Ascending aorta (tissue), 2 donors: ENCODE measurements around the gene PTPRR. TPM values are rescaled to one million over a fixed set of nuclear protein-coding genes. Genes with fewer than 3 reads are reported as not detected.

Source experiments
- DNase-seq, 2 donors: peaks; one replicate each; pipeline ENCODE4 v3.0.0-alpha.2; 2019; ENCODE audit warnings: low spot score in 2 of 2
- H3K27ac ChIP-seq, 2 donors: fragments of 200-600 bp; sonication (generic); one replicate each; pipeline ENCODE4 v1.5.1; 2016 to 2017; ENCODE audit warnings: mild to moderate bottlenecking in 1 of 2
- H3K27me3 ChIP-seq: fragments of 200-600 bp; sonication (generic); one replicate; pipeline ENCODE4 v1.5.1; 2017
- H3K36me3 ChIP-seq, 2 donors: fragments of 200-600 bp; sonication (generic); one replicate each; pipeline ENCODE4 v1.5.1; 2016
- H3K4me1 ChIP-seq, 2 donors: fragments of 200-600 bp; sonication (generic); one replicate each; pipeline ENCODE4 v1.5.1; 2016 to 2017; ENCODE audit warnings: mild to moderate bottlenecking in 1 of 2
- H3K4me3 ChIP-seq, 2 donors: fragments of 200-600 bp; sonication (generic); one replicate each; pipeline ENCODE4 v1.5.1; 2016 to 2017; ENCODE audit warnings: mild to moderate bottlenecking in 1 of 2
- H3K9me3 ChIP-seq, 2 donors: fragments of 200-600 bp; sonication (generic); one replicate each; pipeline ENCODE4 v1.5.1; 2016
- intact Hi-C: fragments of 100-400 bp; cut with DNase I; formaldehyde crosslinking; loops from one replicate; pipeline ENCODE4 v1.15.1; 2023
- total RNA-seq: library from RNA; depleted of rRNA; stranded (reverse); fragments of >200 nt; gene quantifications from one replicate; pipeline ENCODE4 v1.1.0, GENCODE V29; 2016
- TF ChIP-seq, protein P1 (sequence below), 3 experiments: fragments of 200-600 bp in 2 of 3; fragments of 450-650 bp in 1 of 3; sonication (generic) in 2 of 3; IDR thresholded peaks; one replicate each; pipeline ENCODE4 v1.5.1; 2016 to 2019; ENCODE audit warnings: antibody characterized with exemption in 3 of 3, mild to moderate bottlenecking in 1 of 3, moderate library complexity in 1 of 3

Gene PTPRR
- total RNA-seq, 1 donor from 2014 or later = not detected

DNA sequence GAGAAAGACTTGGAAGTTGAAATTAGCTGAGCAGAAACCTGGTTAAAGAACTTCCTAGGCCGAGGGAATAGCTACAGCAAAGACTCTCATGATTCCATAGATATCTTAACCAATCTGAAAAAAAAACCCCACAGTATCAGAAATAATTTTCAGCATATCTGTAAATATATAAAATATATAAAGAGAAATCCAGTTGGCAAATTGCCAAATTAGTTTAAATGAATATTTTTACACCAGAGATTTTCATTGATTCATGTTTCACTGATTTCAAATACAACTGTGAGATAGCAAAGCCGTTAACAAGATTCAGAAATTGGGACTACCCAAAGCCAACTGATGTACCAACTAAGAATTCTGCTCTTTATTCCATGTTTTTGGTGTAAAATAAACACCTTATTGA is 6.8 kb upstream of the PTPRR start:
- TF ChIP-seq, protein P1, sequence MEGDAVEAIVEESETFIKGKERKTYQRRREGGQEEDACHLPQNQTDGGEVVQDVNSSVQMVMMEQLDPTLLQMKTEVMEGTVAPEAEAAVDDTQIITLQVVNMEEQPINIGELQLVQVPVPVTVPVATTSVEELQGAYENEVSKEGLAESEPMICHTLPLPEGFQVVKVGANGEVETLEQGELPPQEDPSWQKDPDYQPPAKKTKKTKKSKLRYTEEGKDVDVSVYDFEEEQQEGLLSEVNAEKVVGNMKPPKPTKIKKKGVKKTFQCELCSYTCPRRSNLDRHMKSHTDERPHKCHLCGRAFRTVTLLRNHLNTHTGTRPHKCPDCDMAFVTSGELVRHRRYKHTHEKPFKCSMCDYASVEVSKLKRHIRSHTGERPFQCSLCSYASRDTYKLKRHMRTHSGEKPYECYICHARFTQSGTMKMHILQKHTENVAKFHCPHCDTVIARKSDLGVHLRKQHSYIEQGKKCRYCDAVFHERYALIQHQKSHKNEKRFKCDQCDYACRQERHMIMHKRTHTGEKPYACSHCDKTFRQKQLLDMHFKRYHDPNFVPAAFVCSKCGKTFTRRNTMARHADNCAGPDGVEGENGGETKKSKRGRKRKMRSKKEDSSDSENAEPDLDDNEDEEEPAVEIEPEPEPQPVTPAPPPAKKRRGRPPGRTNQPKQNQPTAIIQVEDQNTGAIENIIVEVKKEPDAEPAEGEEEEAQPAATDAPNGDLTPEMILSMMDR (IDR thresholded peaks at IDR 0.05) = no peak
- H3K4me1 ChIP-seq = no peaks in the 10 kb centered on the region
- intact Hi-C loops = no loop called here
- H3K27me3 ChIP-seq = no peaks in the 10 kb centered on the region
- H3K9me3 ChIP-seq = no peaks in the 10 kb centered on the region
- no peak overlapping the region for H3K27ac ChIP-seq
- DNase-seq = no peak
- no peaks in the 10 kb centered on the region for H3K36me3 ChIP-seq
- H3K4me3 ChIP-seq = no peak overlapping the region

DNA sequence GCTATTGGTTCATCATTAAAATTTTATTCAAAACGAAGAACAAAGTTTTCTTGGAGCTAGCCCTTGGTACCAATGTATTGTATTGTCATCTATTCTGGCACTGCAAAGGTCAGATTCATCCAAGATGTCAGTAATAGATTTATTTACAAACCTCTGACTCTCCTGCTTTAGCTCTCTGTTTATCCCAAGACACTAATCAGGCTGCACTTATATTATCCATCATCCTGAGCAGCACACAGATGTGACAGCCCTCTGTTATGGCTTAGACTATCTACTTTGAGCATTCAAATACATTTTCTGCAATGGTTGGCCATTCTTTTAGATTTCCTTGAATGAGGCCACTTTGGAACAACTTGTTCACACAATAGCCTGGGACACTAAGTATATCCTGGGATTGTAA is 5.0 kb upstream of the PTPRR start:
- intact Hi-C loops = no loop called here
- TF ChIP-seq, protein P1 (IDR thresholded peaks at IDR 0.05) = no peak
- no peaks in the 10 kb centered on the region for H3K4me1 ChIP-seq

DNA sequence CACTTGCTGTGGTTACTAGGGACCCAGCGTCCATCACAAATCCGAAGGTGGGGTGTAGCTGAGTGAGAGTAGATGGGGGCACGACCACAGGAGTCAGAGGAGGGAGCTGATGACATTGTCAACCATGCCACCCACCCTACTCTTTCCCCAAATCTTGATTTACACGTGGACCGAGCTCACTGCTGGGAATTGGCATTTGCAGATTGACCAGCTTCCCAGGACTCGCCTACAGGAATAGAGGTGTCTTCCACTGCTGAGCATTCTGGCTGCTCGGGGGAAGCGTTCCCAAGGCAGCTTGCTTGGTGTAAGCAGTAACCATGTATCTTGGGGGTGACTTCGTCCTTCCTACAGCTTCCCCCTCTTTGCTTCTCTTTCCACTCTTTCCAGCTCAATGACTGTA is 353 bp upstream of the PTPRR start:
- Histone ChIP-seq H3K9me3 (no peaks in the 10 kb centered on the region), H3K4me1 (no peaks in the 10 kb centered on the region), H3K36me3 (no peaks in the 10 kb centered on the region), H3K27me3 (no peaks in the 10 kb centered on the region), H3K27ac (no peak overlapping the region), H3K4me3 (peak overlapping the region; percentile 29 to 42)
- no peak for DNase-seq
- TF ChIP-seq, protein P1 (IDR thresholded peaks at IDR 0.05) = no peak
- intact Hi-C loops = no loop called here

More for the DNA sequence above, 5.0 kb upstream of the PTPRR start:
- H3K27me3 ChIP-seq = no peaks in the 10 kb centered on the region
- H3K9me3 ChIP-seq = no peaks in the 10 kb centered on the region
- no peak overlapping the region for H3K4me3 ChIP-seq
- H3K27ac ChIP-seq = no peak overlapping the region
- no peak for DNase-seq
- H3K36me3 ChIP-seq = no peaks in the 10 kb centered on the region

DNA sequence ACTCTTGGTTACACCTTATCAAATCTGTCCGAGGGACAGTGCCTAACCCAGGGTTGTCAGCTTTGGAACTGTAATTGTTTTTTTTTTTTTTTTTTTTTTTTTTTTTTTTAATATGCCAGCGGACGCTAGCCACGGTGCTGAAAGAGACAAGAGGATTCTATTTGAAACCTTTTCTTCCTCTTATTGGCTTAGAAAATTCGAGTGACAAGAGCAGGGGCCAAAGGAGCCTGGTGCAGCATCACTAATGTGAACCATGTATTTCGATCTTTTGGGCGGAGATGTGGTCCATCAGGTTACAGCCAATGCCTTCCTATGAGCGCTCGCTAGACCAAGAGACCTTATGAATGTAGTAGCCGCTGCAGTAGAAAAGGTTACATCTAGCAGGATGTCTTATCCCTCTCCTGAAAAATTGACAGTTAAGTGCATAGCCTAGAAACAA is 922 bp downstream of the PTPRR start:
- intact Hi-C loops = no loop called here
- Histone ChIP-seq H3K9me3 (no peaks in the 10 kb centered on the region), H3K27me3 (no peaks in the 10 kb centered on the region), H3K27ac (no peak overlapping the region), H3K36me3 (no peaks in the 10 kb centered on the region), H3K4me3 (no peak overlapping the region), H3K4me1 (no peaks in the 10 kb centered on the region)
- TF ChIP-seq, protein P1 (IDR thresholded peaks at IDR 0.05) = no peak
- no peak for DNase-seq

DNA sequence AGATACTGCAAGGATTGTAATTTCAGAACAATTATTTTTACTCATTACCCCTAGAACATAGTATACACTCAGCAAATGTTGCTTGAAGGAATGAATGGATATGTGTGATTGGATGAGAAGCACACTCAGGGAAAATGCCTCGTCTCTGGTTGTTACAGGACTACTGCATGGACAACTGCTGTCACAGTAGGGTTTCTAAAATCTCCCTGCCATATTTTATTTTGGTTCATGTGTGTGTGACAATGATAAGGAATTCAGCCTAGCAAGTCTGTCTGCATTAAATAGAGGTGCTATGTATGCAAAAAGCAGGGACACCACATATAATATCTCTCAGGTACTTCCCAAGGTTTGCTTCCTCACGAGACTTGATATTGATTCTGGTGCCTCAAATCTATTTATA is 1.4 kb downstream of the PTPRR start:
- Histone ChIP-seq H3K9me3 (no peaks in the 10 kb centered on the region), H3K4me1 (no peaks in the 10 kb centered on the region), H3K27me3 (no peaks in the 10 kb centered on the region), H3K4me3 (no peak overlapping the region), H3K27ac (no peak overlapping the region), H3K36me3 (no peaks in the 10 kb centered on the region)
- DNase-seq = no peak
- intact Hi-C loops = no loop called here
- TF ChIP-seq, protein P1 (IDR thresholded peaks at IDR 0.05) = no peak

DNA sequence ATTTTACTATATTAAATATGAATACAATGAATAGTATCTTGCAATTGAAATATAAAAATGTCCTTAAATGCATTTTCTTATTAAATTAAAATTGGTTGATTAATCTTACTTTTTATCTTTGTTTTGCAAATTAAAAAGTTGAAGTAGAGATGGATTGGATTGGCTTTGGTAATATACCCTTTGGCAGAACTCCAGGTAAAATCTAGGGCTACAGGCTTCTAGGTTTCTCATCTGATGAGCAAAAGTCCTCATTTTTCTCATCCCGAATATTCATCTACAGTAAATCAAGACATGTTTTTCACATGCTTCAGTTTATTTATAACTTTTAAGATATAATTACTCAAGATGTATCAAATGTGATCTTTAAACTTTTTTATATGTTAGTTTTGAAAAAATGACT is 2.2 kb downstream of the PTPRR start:
- no peak overlapping the region for H3K27ac ChIP-seq
- H3K36me3 ChIP-seq = no peaks in the 10 kb centered on the region
- TF ChIP-seq, protein P1 (IDR thresholded peaks at IDR 0.05) = no peak
- DNase-seq = no peak
- H3K9me3 ChIP-seq = no peaks in the 10 kb centered on the region
- intact Hi-C loops = no loop called here
- no peaks in the 10 kb centered on the region for H3K4me1 ChIP-seq
- H3K27me3 ChIP-seq = no peaks in the 10 kb centered on the region
- H3K4me3 ChIP-seq = no peak overlapping the region
